SK-N-MC (cell line): ENCODE results near the gene TTPAL.

Experiments used
- EZH2 ChIP-seq: fragments of 200-600 bp; sonication (generic); IDR thresholded peaks from one replicate; pipeline ENCODE4 v1.6.1; 2017; ENCODE audit warnings: antibody characterized with exemption
- POLR2AphosphoS5 ChIP-seq: IDR thresholded peaks from 2 replicates; pipeline ENCODE4 v1.6.1; 2012; ENCODE audit warnings: mild to moderate bottlenecking, low read depth, low read length, borderline replicate concordance

DNA sequence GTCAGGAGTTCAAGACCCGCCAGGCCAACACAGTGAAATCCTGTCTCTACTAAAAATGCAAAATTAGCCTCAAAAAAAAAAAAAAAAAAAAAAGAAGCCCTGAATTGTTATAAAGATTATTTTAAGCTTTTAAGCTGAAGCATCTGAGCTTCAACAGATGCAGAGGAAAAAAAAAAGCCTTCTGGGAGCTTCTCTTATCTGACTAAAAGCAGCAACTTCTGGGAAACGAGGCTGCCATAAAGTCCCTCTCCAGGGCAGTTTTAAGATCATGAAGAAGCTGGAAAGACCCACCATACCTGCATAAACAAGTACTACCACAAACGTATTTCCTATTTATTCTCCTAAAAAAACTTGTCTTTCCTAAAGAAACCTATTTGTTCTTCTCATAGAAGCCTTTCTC, 42.6 kb downstream of the TTPAL start:
- TF ChIP-seq POLR2AphosphoS5 (no peak), EZH2 (no peak)
